ENCODE measurements around the gene SMARCC1.

- TF ChIP-seq CTCF (IDR thresholded peaks at IDR 0.05) (no peak), RAD21 (conservative IDR thresholded peaks at IDR 0.05 in 1 of 2, IDR thresholded peaks at IDR 0.05 in 1 of 2) (no peak), USF2 (IDR thresholded peaks at IDR 0.05) (no peak), POLR2A (IDR thresholded peaks at IDR 0.05; ENCODE audit: low read length) (no peak), JUNB (IDR thresholded peaks at IDR 0.05) (no peak), CHD2 (IDR thresholded peaks at IDR 0.05; ENCODE audit: low read length, partially characterized antibody) (no peak), PBX3 (IDR thresholded peaks at IDR 0.05) (no peak)
Observed at GRCh38 chr3:47705391-47705790, 76.3 kb downstream of the SMARCC1 start.

Data from A549 (cell line).